NCI-H2227 (cell line): ENCODE measurements around the gene PTPRG.

Source experiments
- DNase-seq: peaks from one replicate; lab custom pipeline; 2025; ENCODE audit not compliant: unreplicated experiment; lab: John Stamatoyannopoulos, UW

PTPRG gene

GRCh38 chr3:61649381-61650170 is 88.2 kb downstream of the PTPRG start:
- no peak for DNase-seq

GRCh38 chr3:61650276-61650675 is 88.9 kb downstream of the PTPRG start:
- DNase-seq, result no peak

- no peak for DNase-seq
These were observed 89.5 kb downstream of the PTPRG start for GRCh38 chr3:61650719-61651410.

- DNase-seq, result no peak
These were observed 96.3 kb downstream of the PTPRG start for GRCh38 chr3:61657689-61658088.

GRCh38 chr3:61662861-61663260 is 101.5 kb downstream of the PTPRG start:
- no peak for DNase-seq

- DNase-seq, result no peak
These were observed 102.2 kb downstream of the PTPRG start for GRCh38 chr3:61663356-61664104.

GRCh38 chr3:61664105-61664482 is 102.7 kb downstream of the PTPRG start:
- DNase-seq, result no peak

- DNase-seq, result no peak
These were observed 103.8 kb downstream of the PTPRG start for GRCh38 chr3:61665121-61665520.

GRCh38 chr3:61665987-61666386 is 104.6 kb downstream of the PTPRG start:
- no peak for DNase-seq

- no peak for DNase-seq
These were observed 105.4 kb downstream of the PTPRG start for GRCh38 chr3:61666615-61667330.

- no peak for DNase-seq
These were observed 106.0 kb downstream of the PTPRG start for GRCh38 chr3:61667383-61667782.

- DNase-seq, result no peak
These were observed 106.4 kb downstream of the PTPRG start for GRCh38 chr3:61667814-61668213.

- no peak for DNase-seq
These were observed 107.0 kb downstream of the PTPRG start for GRCh38 chr3:61668317-61668864.

- no peak for DNase-seq
These were observed 107.8 kb downstream of the PTPRG start for GRCh38 chr3:61669203-61669602.

- no peak for DNase-seq
These were observed 108.4 kb downstream of the PTPRG start for GRCh38 chr3:61669668-61670299.

- no peak for DNase-seq
These were observed 112.3 kb downstream of the PTPRG start for GRCh38 chr3:61673651-61674050.

- DNase-seq, result no peak
These were observed 113.2 kb downstream of the PTPRG start for GRCh38 chr3:61674596-61674995.

- no peak for DNase-seq
These were observed 117.7 kb downstream of the PTPRG start for GRCh38 chr3:61679026-61679425.

GRCh38 chr3:61680617-61681016 is 119.2 kb downstream of the PTPRG start:
- DNase-seq, result no peak

- DNase-seq, result no peak
These were observed 120.3 kb downstream of the PTPRG start for GRCh38 chr3:61681636-61682035.
